ENCODE data around the gene TCFL5.
"Not testable (repeated sequence)": the region's sequence is repeated elsewhere in the genome, so short reads cannot be mapped to it uniquely, and the experiment has no call there.

DNA sequence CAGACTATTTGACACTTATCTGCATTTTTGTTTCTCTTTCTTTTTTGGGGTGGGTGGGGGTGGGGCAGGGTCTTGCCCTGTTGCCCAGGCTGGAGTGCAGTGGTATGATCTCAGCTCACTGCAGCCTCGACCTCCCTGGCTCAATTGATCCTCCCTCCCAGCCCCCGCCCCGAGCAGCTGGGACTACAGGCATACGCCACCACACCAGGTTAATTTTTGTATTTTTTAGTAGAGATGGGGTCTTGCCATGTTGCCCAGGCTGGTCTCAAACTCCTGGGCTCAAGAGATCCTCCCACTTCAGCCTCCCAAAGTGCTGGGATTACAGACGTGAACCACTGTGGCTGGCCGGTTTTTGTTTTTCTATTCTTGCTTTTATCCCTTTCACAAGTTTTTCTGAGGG lies 8.3 kb downstream of the TCFL5 start:
- TF ChIP-seq, protein P1, sequence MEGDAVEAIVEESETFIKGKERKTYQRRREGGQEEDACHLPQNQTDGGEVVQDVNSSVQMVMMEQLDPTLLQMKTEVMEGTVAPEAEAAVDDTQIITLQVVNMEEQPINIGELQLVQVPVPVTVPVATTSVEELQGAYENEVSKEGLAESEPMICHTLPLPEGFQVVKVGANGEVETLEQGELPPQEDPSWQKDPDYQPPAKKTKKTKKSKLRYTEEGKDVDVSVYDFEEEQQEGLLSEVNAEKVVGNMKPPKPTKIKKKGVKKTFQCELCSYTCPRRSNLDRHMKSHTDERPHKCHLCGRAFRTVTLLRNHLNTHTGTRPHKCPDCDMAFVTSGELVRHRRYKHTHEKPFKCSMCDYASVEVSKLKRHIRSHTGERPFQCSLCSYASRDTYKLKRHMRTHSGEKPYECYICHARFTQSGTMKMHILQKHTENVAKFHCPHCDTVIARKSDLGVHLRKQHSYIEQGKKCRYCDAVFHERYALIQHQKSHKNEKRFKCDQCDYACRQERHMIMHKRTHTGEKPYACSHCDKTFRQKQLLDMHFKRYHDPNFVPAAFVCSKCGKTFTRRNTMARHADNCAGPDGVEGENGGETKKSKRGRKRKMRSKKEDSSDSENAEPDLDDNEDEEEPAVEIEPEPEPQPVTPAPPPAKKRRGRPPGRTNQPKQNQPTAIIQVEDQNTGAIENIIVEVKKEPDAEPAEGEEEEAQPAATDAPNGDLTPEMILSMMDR (IDR thresholded peaks at IDR 0.05), result not testable (repeated sequence)
- not testable (repeated sequence) for TF ChIP-seq POLR2AphosphoS5, POLR2A (IDR thresholded peaks at IDR 0.05)
